GM19324 (cell line): ENCODE data around the gene WNT2.
"Not testable (repeated sequence)": the region's sequence is repeated elsewhere in the genome, so short reads cannot be mapped to it uniquely, and the experiment has no call there.

Experiments used
- ATAC-seq: cut with Tn5 transposase; IDR thresholded peaks from one replicate; pipeline ENCODE4 v1.9.1; 2021; ENCODE audit warnings: mild to moderate bottlenecking, moderate library complexity; ENCODE audit not compliant: unreplicated experiment, low FRiP score

The WNT2 gene

GRCh38 chr7:117312593-117313580, 10.0 kb downstream of the WNT2 start:
- ATAC-seq = no peak

- no peak for ATAC-seq
Observed at GRCh38 chr7:117308891-117309290, 14.0 kb downstream of the WNT2 start.

GRCh38 chr7:117302396-117302795, 20.5 kb downstream of the WNT2 start:
- no peak for ATAC-seq

- not testable (repeated sequence) for ATAC-seq
Observed at GRCh38 chr7:117300506-117300905, 22.4 kb downstream of the WNT2 start.

- ATAC-seq = no peak
Observed at GRCh38 chr7:117297606-117298005, 25.3 kb downstream of the WNT2 start.

GRCh38 chr7:117296066-117296465, 26.8 kb downstream of the WNT2 start:
- ATAC-seq = no peak

GRCh38 chr7:117285826-117286225, 37.0 kb downstream of the WNT2 start:
- no peak for ATAC-seq

- no peak for ATAC-seq
Observed at GRCh38 chr7:117284692-117285091, 38.2 kb downstream of the WNT2 start.

GRCh38 chr7:117283779-117284178, 39.1 kb downstream of the WNT2 start:
- ATAC-seq = no peak

- no peak for ATAC-seq
Observed at GRCh38 chr7:117283371-117283770, 39.5 kb downstream of the WNT2 start.

GRCh38 chr7:117282239-117282812, 40.5 kb downstream of the WNT2 start:
- no peak for ATAC-seq

- no peak for ATAC-seq
Observed at GRCh38 chr7:117281562-117281961, 41.3 kb downstream of the WNT2 start.

GRCh38 chr7:117279931-117280557, 42.8 kb downstream of the WNT2 start:
- ATAC-seq = no peak

- no peak for ATAC-seq
Observed at GRCh38 chr7:117279203-117279602, 43.7 kb downstream of the WNT2 start.

GRCh38 chr7:117278040-117278439, 44.8 kb downstream of the WNT2 start:
- no peak for ATAC-seq

GRCh38 chr7:117277576-117277975, 45.3 kb downstream of the WNT2 start:
- no peak for ATAC-seq

GRCh38 chr7:117274951-117275350, 47.9 kb downstream of the WNT2 start:
- no peak for ATAC-seq

- ATAC-seq = no peak
Observed at GRCh38 chr7:117273814-117274225, 49.0 kb downstream of the WNT2 start.

GRCh38 chr7:117273325-117273724, 49.5 kb downstream of the WNT2 start:
- ATAC-seq = no peak

GRCh38 chr7:117272017-117272759, 50.7 kb downstream of the WNT2 start:
- no peak for ATAC-seq

GRCh38 chr7:117271566-117271965, 51.3 kb downstream of the WNT2 start:
- ATAC-seq = no peak
